NCI-H146 treated with DMSO at 0.1 percent for 48 hours (cell line): ENCODE measurements around the gene DOCK3.
"Not testable (repeated sequence)": the region's sequence is repeated elsewhere in the genome, so short reads cannot be mapped to it uniquely, and the experiment has no call there.

Source experiments
- DNase-seq: peaks from one replicate; lab custom pipeline; 2025; ENCODE audit not compliant: unreplicated experiment; lab: John Stamatoyannopoulos, UW

The DOCK3 gene

GRCh38 chr3:50675179-50676030 is 678 bp downstream of the DOCK3 start:
- DNase-seq, result peak; percentile 2

GRCh38 chr3:50676031-50676705 is 1.4 kb downstream of the DOCK3 start:
- no peak for DNase-seq

GRCh38 chr3:50687127-50687751 is 12.5 kb downstream of the DOCK3 start:
- no peak for DNase-seq

DNA sequence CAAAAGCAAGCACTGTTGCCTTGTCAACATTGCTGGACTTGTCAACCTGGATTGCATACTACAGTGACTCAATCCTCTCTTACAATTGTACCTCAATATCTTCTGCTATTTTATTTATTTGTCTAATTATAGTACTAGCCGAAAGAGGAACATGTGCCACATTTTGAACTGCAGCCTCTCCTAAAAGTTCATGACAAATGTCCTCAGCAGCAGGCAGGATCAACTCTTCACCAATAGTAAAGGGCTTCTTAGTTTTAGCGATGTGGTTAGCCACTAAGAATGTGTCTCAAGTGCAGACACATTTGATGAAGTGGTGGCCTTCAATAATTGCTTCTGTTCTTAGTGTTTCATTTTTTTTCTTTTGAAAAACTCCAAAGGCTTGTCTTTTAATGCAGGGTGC is 13.2 kb downstream of the DOCK3 start:
- DNase-seq, result no peak

DNA sequence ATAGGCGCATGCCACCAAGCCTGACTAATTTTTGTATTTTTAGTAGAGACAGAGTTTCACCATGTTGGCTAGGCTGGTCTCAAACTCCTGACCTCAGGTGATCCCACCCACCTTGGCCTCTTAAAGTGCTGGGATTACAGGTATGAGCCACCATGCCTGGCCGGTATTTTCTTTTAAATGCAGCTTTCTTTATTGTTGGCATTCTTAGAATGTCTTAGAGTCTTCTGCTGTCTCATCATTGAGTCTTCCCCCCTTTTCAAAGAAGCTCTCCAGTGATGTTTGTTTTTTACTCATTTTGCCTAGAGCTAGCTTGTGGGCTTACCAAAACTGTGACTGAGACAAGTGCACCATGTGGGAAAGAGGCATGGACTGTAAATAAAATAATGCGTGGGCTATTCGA is 13.9 kb downstream of the DOCK3 start:
- not testable (repeated sequence) for DNase-seq

- DNase-seq, result no peak
These were observed 14.8 kb downstream of the DOCK3 start for GRCh38 chr3:50689558-50689957.

GRCh38 chr3:50695031-50695430 is 20.3 kb downstream of the DOCK3 start:
- DNase-seq, result no peak

DNA sequence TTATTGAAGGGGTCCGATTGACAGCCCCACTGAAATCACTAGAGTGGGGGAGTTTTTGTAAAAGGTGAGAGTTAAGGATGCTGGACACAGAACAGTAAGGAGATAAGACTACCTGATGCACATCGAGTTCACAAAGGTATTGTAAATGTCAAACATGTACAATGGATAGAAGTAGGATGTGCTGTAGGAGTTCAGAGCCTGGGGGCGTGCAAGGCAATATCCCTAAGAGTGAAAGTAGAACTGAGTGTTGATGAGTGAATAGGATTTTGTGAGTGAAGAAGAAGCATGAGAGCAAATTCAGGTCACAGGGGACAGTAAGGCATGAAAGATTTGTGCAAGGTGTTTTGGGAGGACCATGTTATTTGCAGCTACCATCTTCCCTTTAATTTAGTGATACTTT is 21.5 kb downstream of the DOCK3 start:
- no peak for DNase-seq

DNA sequence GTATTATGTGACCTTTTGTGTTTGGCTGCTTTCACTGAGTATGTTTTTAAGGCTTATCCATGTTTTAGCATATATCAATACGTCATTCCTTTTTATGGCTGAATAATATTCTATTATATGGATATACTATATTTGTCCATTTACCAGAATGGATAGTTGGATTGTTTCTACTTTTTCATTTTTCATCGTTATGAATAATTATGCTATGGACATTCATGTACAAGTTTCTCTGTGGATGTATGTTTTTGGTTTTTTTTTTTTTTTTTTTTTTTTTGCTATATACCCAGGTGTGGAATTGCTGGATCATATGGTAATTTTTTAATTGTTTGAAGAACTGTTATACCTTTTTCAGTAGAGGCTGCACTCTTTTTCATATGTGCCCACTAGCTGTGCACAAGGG is 23.5 kb downstream of the DOCK3 start:
- DNase-seq, result no peak

GRCh38 chr3:50708620-50709019 is 33.9 kb downstream of the DOCK3 start:
- DNase-seq, result no peak

GRCh38 chr3:50714946-50715345 is 40.2 kb downstream of the DOCK3 start:
- no peak for DNase-seq

DNA sequence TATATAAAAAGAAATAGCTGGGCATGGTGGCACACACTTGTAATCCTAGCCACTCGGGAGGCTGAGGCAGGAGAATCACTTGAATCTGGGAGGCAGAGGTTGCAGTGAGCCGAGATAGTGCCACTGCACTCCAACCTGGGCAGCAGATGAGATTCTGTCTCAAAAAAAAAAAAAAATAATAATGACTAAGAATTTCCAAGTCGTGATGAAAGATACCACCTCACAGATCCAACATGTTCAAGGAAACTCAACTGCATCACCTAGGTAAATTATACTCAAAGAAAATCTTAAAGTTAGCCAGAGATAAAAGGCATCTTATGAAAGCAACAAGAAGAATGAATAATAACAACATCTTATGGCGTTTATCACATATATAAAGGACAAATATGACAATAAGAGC is 50.1 kb downstream of the DOCK3 start:
- no peak for DNase-seq

DNA sequence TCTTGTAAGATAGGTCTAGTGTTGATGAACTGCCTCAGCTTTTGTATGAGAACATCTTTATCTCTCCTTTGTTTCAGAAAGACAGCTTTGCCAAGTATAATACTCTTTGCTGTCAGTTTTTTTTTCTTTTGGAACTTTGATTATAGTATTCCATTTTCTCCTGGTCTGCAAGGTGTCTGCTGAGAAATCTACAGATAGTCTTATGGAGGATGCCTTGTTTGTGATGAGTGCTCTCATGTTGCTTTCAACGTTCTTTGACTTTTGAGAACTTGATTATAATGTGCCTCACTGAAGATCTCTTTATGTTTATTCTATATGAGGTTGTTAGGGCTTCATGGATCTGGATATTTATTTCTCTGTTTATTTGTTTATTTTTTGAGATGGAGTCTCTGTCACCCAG is 60.3 kb downstream of the DOCK3 start:
- DNase-seq, result no peak

- DNase-seq, result no peak
These were observed 62.6 kb downstream of the DOCK3 start for GRCh38 chr3:50737193-50737905.

DNA sequence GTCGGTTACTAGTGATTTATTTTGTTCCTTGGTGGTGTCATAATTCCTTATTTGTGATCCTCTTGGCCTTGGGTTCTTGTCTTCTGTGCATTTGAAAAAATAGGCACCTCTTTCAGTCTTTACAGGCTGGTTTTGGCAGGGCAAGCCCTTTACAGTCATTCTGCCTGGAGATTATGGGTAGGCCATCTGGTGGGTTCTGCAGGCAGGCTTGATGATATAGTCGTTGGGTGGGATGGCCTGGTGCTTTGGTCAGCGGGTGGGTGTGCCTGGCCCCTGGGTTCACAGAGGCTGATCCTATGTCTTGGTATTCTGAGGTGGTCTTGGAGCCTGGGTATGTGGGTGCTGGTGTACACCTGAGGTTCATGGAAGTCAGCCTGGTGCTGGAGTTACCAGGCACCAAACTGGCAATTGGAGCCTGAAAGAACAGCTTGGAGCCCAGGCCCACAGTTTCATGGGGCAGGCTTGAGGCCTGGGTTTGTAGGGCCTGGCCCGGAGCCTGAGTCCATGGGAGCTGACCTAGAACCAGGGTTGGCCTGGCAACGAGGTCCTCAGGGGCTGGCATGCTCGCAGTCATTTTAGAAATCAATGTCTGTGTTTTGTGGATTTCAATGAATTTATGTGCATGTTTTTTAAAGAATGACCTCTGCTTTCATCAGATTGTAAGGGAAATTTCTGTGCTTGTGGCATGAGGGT is 63.3 kb downstream of the DOCK3 start:
- DNase-seq, result no peak

DNA sequence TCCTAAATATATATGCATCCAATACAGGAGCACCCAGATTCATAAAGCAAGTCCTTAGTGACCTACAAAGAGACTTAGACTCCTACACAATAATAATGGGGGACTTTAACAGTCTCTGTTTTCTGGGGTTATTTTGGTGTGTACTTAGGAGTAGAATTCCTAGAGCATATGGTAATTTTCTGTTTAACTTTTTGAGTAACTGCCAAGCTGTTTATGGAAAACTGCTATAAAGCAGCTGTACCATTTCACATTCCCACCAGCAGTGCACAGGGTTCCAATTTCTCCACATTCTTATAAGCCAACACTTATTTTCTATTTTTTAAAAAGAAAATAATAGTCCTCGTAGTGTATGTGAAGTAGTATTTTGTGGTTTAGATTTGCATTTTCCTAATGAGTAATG is 68.9 kb downstream of the DOCK3 start:
- no peak for DNase-seq

DNA sequence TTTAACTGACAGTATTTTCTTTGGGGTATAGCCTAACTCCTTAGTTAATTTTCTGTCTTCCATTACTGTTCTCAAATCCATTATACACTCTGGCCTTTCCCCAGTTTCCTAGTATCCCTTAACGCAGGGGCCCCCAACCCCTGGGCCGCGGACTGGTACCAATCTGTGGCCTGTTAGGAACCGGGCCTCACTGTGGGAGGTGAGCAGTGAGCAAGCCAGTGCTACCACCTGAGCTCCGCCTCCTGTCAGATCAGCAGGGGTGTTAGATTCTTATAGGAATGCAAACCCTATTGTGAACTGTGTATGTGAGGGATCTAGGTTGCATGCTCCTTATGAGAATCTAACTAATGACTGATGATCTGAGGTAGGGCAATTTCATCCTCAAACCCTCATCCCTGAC is 75.1 kb downstream of the DOCK3 start:
- DNase-seq, result no peak

DNA sequence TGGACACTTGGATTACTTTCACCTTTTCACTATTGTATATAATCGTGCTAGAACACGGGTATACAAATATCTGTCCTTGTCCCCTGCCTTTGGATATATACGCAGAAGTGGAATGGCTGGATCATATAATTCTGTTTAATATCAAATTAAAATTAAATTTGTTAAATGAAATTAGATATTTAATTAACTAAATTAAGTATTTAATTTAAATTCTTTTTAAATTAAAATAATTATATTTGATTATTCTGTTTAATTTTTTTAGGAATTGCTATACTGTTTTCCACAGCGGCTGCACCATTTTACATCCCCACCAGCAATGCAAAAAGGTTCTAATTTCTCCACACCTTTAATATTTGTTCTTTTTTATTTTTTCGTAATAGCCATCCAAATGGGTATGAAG is 84.3 kb downstream of the DOCK3 start:
- DNase-seq, result no peak

DNA sequence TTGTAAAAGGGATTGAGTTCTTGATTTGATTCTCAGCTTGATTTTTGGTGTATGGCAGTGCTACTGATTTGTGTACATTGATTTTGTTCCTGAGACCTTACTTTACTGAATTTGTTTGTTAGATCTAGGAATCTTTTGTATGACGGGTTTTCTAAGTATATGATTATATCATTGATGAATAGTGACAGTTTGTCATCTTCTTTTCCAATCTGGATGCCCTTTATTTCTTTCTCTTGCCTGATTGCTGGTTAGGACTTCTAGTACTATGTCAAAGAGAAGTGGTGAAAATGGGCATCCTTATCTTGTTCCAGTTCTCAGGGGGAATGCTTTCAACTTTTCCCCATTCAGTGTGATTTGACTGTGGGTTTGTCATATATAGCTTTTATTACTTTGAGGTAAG is 103.0 kb downstream of the DOCK3 start:
- DNase-seq, result no peak

DNA sequence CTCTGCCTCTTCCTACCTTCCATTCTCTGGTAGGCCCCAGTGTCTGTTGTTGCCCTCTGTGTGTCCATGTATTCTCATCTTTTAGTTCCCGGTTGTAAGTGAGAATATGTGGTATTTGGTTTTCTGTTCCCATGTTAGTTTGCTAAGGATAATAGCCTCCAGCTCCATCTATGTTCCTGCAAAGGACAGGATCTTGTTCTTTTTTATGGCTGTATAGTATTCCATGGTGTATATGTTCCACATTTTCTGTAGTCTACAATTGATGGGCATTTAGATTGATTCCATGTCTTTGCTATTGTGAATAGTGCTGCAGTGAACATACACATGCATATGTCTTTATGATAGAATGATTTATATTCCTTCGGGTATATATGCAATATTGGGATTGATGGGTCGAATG is 107.0 kb downstream of the DOCK3 start:
- DNase-seq, result not testable (repeated sequence)

DNA sequence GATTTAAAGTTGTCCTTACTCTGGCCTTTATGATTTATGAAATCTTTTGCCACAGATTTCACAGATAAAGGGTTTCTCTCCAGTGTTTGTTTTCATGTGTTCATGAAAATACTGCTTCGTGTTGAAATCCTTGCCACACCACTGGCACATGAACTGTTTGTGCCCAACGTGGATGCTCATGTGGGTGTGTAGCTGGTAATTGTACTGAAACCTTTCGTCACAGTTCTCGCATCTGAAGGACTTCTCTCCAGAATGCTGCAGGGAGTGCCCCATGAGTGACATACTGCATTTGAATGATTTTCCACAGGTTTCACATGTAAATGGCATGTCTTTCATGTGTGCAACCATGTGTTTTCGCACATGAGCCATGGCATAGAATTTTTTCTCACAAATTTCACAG is 111.9 kb downstream of the DOCK3 start:
- no peak for DNase-seq
